ENCODE measurements around the gene TBX4.

The TBX4 gene

DNA sequence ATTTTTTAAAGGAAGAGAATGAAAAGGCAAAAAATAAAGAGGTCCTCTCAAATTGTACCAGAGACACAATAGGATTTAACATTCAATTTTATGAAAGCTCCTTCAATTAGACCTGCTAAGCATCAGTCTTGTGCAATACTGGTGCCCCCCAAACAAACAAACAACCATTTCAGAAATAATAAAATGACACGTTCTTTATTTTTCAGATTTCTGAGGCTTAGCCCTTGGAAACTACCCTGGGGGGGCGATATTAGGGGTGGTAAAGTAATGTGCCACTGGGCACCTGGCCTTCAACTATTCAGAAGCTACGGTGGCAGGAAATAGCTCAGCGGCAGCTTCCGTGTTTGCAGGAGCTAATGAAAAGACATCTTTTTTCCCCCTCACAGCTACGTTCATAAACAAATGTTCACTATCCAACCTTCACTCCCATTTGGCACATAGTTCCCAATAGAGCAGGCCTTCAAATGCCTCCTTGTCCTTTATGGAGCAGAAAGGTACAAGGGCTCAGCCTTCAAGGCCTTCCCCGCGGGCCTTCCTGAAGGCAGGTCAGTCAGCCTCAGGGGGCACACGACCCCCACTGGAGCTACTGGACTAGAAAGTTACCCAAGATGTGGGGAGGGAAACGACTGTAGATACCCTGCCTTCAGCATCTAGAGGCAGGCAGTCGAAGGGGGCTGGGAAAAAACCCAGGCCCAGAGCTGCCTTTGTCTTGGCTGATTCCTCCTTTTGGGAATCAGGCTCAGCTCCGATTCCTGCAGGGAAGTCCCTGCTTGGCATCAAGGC is 44.1 kb downstream of the TBX4 start:
- Histone ChIP-seq H3K36me3 (ENCODE audit: insufficient read depth) (no peaks in the 10 kb centered on the region), H3K79me2 (ENCODE audit: insufficient read depth, low read depth) (no peaks in the 10 kb centered on the region), H3K4me1 (ENCODE audit: low read depth, poor library complexity, severe bottlenecking) (no peaks in the 10 kb centered on the region), H2AFZ (ENCODE audit: low read depth) (no peak overlapping the region), H3K27me3 (ENCODE audit: insufficient read depth, low read depth) (no peaks in the 10 kb centered on the region), H3K9ac (no peak overlapping the region), H3K4me3 (IDR thresholded peaks at IDR 0.05; ENCODE audit: insufficient read depth, low read depth, low read length) (no peak overlapping the region), H3K4me2 (no peak overlapping the region), H3K27ac (no peak overlapping the region), H4K20me1 (ENCODE audit: insufficient read depth) (no peaks in the 10 kb centered on the region)
- TF ChIP-seq CTCF (conservative IDR thresholded peaks at IDR 0.05; ENCODE audit: low read depth, low read length), result no peak

DNA sequence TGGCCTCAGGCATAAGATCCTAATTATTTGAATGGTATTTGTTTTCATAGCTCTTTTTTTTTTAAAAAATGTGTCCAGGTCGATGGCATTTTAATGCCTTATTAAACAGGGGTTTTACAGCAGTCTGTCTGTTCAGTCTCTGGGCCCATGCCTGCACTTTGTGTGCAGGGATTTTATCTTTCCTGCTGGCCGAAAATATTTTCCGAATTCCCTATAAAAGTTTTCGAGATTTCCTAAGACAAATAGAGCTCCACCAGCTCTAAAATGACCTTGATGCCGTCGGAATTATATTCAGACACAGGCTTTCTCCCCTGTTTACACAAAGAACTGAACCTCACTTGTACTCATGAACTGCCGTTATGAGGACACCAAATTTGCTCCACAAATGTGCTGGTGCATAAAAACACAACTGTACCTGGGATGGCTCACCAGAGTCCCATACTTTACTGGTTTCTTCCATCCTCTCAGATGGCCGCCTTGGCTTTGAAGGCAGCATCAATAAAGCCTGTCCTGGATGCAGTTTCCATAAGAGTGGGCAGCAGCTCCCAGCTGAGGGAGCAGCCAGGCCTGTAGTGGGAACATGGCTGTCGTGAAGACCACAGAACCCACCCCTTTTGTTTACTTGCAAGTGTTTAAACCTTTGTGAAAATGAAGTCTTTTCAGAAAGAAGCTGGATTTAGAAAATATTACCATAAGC is 44.9 kb downstream of the TBX4 start:
- Histone ChIP-seq H3K27me3 (ENCODE audit: insufficient read depth, low read depth) (no peaks in the 10 kb centered on the region), H3K27ac (no peak overlapping the region), H3K4me1 (ENCODE audit: low read depth, poor library complexity, severe bottlenecking) (no peaks in the 10 kb centered on the region), H3K9ac (no peak overlapping the region), H3K4me3 (IDR thresholded peaks at IDR 0.05; ENCODE audit: insufficient read depth, low read depth, low read length) (no peak overlapping the region), H3K79me2 (ENCODE audit: insufficient read depth, low read depth) (no peaks in the 10 kb centered on the region), H2AFZ (ENCODE audit: low read depth) (no peak overlapping the region), H4K20me1 (ENCODE audit: insufficient read depth) (no peaks in the 10 kb centered on the region), H3K4me2 (no peak overlapping the region), H3K36me3 (ENCODE audit: insufficient read depth) (no peaks in the 10 kb centered on the region)
- TF ChIP-seq CTCF (conservative IDR thresholded peaks at IDR 0.05; ENCODE audit: low read depth, low read length), result no peak

GRCh38 chr17:61498042-61498994 is 46.1 kb downstream of the TBX4 start:
- H3K4me2 ChIP-seq, result no peak overlapping the region
- H3K27ac ChIP-seq, result no peak overlapping the region
- no peaks in the 10 kb centered on the region for H3K27me3 ChIP-seq (ENCODE audit: insufficient read depth, low read depth)
- H3K4me1 ChIP-seq (ENCODE audit: low read depth, poor library complexity, severe bottlenecking), result no peaks in the 10 kb centered on the region
- H3K36me3 ChIP-seq (ENCODE audit: insufficient read depth), result no peaks in the 10 kb centered on the region
- no peak overlapping the region for H2AFZ ChIP-seq (ENCODE audit: low read depth)
- no peak overlapping the region for H3K9ac ChIP-seq
- H3K4me3 ChIP-seq (IDR thresholded peaks at IDR 0.05; ENCODE audit: insufficient read depth, low read depth, low read length), result no peak overlapping the region
- no peak for TF ChIP-seq CTCF (conservative IDR thresholded peaks at IDR 0.05; ENCODE audit: low read depth, low read length)
- H3K79me2 ChIP-seq (ENCODE audit: insufficient read depth, low read depth), result no peaks in the 10 kb centered on the region
- H4K20me1 ChIP-seq (ENCODE audit: insufficient read depth), result no peaks in the 10 kb centered on the region

GRCh38 chr17:61499632-61500031 is 47.4 kb downstream of the TBX4 start:
- H3K4me1 ChIP-seq (ENCODE audit: low read depth, poor library complexity, severe bottlenecking), result no peaks in the 10 kb centered on the region
- H3K27ac ChIP-seq, result no peak overlapping the region
- no peak overlapping the region for H3K9ac ChIP-seq

More at GRCh38 chr17:61499632-61500031, 47.4 kb downstream of the TBX4 start:
- no peak overlapping the region for H3K4me3 ChIP-seq (IDR thresholded peaks at IDR 0.05; ENCODE audit: insufficient read depth, low read depth, low read length)
- no peaks in the 10 kb centered on the region for H3K27me3 ChIP-seq (ENCODE audit: insufficient read depth, low read depth)
- no peaks in the 10 kb centered on the region for H3K79me2 ChIP-seq (ENCODE audit: insufficient read depth, low read depth)
- H4K20me1 ChIP-seq (ENCODE audit: insufficient read depth), result no peaks in the 10 kb centered on the region
- H2AFZ ChIP-seq (ENCODE audit: low read depth), result no peak overlapping the region
- no peak for TF ChIP-seq CTCF (conservative IDR thresholded peaks at IDR 0.05; ENCODE audit: low read depth, low read length)
- no peak overlapping the region for H3K4me2 ChIP-seq
- no peaks in the 10 kb centered on the region for H3K36me3 ChIP-seq (ENCODE audit: insufficient read depth)

Data from KMS-11 (cell line).